GM21529 (cell line): ENCODE data around the gene EXT2.

ENCODE experiments used
- ATAC-seq: cut with Tn5 transposase; IDR thresholded peaks from one replicate; pipeline ENCODE4 v1.9.1; 2021; ENCODE audit not compliant: unreplicated experiment

Gene EXT2

DNA sequence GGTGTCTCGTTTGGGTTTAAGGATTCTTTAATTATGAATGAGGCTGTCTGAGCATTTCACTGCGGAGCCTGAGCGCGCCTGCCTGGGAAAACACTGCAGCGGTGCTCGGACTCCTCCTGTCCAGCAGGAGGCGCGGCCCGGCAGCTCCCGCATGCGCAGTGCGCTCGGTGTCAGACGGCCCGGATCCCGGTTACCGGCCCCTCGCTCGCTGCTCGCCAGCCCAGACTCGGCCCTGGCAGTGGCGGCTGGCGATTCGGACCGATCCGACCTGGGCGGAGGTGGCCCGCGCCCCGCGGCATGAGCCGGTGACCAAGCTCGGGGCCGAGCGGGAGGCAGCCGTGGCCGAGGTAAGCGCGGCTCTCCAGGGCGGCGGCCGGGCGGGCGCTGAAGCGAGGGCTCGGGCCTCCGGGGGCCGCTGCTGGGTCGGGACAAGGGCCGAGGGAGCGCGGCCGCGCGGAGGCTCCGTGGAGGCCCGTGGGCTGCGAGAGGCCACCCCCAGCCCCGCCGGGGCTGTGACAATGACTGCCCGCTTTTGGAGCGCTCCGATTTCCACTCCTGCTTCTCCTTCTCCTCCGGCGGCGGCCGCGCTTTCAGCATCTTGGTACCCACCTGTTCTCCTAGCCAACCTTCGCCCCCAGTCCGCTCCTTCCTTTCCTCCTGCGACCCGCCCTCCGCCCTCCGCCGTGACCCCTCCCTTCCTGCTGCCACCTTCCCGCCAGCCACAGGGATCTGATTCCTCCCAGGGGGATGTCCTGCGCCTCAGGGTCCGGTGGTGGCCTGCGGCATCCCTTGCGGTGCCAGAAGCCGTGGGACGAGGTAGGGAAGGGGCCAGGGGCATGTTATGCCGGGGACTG, at the start of gene EXT2:
TSS of gene EXT2 (plus strand) at position 173 of the 854 bp plus-strand sequence. CDS start 12,035 bp downstream, outside the sequence.
- ATAC-seq, result peak; percentile 93

DNA sequence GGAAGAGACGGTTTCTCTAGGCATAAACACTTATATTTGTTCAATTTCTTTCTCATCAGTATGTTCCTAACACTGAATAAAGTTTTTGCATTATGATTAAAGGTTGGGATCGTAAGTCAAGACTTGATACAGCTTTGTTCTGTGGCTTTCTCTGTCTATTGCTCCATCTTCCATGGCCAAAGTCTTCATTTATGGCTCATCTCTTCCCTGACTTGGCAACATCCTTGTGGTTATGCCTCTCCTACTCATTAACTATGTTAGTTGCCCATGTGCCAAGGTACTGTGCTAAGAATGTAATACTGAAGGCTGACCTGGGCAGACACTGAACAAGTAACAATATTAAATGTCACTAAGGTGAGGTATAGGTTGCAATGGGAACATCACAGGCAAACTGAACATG, 49.3 kb upstream of the EXT2 start:
- ATAC-seq, result no peak

DNA sequence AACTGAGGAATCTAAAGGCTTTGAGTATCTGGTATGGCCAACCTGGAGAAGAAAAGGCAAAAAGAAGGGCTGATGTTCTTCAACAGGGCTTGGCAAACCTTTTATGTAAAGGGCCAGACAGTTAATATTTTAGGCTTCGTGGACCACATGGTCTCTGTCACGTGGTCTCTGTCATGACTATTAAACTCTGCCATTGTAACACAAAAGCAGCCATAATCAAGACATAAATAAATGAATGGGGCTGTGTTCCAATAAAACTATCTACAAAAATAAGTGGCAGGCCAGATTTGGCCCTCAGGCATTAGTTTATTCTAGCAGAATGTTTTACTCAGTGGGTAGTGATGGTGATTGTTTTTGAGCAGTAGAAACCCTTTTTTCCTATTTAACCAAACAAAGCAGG, 48.2 kb upstream of the EXT2 start:
- ATAC-seq, result no peak

DNA sequence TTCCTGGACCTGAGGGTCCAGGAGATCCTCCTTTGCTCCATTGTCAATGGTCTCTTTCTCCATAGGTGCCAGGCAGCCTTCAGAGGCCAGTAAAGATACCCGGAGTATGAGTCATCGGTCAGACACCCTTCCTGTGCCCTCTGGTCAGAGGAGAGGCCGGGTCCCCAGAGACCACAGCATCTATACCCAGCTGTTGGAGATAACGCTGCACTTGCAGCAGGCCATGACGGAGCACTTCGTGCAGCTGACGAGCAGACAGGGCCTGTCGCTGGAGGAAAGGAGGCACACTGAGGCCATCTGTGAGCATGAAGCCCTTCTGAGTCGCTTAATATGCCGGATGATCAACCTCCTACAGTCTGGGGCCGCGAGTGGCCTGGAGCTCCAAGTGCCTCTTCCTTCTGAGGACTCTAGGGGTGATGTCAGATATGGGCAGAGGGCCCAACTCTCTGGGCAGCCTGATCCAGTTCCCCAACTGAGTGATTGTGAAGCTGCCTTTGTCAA, 47.5 kb upstream of the EXT2 start, which contains the start of gene ACCSL:
TSS of gene ACCSL (plus strand) at position 51 of the 501 bp plus-strand sequence. CDS start at position 107, 56 bp downstream.
- ATAC-seq, result no peak

DNA sequence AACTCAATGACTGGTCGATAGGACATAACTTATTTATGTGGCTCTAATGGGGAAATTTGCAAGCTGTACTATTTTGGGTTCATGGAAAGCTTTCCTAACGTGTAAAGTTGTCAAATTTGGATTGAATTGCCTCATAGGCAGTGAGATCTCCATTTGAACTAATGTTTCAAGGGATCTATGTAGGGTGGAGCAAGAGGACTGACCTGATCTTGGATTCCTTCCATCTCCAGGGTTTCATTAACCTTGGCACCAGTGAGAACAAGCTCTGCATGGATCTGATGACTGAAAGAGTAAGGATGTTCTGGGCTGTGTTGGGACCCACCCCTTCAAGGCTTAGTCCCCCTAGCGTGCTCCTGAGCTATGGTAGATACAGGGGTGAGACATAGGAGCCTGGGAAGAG, 45.6 kb upstream of the EXT2 start:
- no peak for ATAC-seq

DNA sequence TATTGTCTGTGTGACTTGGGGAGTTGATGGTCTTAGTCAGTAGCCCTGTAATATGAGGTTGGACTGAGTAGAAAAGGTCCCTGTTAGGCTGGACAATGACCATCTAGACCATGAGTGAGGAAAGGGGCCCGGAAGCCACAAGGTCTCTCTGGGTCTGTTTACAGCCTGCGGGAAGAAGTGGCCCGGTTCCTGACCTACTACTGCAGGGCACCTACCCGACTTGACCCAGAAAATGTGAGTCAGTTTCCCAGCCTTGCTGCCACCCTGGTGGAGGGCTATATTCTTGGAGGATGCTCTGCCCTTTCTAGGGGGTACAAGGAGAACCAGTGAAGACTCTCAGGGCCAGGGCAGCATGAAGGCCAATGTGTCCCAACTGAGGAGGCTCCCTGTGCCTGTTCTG, 44.3 kb upstream of the EXT2 start:
- no peak for ATAC-seq

DNA sequence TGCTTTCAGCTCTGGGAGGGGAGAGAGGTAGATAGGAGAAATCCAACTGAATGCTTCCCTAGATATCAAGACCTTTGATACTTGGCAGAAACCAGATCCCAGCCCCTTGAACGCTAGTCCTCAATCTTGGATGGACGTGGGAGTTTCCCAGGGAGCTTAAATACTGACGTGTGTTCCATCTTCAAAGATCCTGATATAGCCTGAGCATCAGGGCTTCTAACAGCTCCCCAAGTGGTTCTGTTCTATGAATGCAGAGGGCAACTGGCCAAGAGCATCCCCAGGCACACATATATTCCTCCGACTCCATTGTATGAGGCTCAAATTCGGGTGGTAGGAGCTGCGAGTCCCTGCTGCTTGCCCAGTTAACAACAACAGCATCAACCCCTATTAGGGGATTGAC, 38.1 kb upstream of the EXT2 start:
- ATAC-seq, result no peak

DNA sequence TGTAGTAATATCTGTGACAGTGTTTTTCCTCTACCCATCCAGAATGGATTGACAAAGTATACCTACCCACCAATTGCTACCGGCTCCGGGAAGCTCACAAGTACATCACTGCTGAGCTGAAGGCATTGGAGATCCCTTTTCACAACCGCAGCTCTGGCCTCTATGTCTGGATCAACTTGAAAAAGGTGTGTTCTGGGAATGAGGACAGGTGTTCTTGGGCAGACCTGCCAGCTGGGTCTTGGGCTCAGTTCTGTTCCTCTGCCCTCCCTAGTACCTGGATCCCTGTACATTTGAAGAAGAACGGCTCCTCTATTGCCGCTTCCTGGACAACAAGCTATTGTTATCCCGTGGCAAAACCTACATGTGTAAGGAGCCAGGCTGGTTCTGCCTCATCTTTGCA, 37.2 kb upstream of the EXT2 start:
- ATAC-seq, result no peak

DNA sequence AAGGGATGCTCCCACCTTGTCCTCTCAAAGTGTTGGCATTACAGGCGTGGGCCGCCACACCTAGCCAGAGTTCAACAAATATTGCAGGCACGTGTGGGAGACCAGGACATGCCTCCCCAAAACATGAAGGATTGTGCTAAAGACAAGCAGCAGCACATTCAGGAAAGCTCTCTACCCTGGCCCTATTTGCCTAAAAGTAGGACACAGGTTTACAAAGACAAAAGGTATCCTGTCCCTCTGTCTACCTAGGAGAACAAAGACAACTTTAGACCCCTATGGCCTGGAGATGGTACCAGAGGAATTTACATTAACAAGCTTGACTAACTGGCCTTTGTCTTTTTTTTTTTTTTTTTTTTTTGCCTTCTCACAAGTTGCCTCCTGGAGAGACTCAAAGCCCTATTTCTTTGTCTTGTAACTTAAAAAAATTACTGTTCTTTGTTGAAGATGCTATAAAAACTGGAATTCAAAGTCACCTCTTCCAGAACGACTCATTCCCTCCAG, 30.3 kb upstream of the EXT2 start:
- no peak for ATAC-seq

DNA sequence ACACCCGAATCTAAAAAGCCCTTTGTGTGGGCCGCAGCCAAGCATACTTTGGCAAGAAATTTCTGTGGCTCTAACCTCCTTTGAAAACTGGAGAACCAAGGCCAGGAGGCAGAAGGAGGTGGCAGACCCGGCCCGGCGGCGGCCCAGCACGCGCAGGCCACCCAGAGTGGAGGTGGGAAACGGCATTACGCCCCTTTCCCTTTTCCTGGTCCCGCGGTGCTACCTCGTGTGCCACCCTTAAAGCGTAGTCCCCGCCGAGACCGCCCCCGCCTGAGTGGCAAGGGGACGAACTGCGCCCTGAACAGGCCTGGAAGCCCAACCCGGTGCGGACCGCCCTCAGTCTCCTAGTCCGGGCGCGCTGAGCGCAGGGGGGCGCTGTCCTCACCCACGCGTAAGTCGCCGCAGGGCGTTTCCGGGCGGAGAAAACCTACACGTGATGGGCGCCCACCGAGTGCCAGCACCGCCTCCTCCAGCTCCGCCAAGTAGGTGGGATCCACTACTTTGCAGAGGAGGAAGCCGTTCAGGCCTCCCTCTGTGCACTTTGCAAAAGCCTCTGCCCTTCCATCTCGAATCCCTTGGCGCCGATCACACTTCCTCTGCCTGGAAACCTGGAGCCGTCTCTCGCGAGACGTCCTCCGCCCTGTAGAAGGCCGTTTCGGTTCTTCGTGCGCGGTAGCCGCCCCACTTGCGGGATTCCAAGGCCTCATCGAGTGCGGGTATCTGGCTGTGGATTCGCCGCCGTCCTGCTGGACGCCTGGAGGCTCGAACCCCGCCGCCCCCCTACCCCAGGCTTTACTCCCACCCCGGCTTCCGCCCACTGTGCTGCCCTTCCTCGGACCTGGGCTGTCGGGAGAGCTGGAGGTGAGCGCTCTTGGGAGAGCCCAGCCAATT, 29.4 kb upstream of the EXT2 start, which contains the start of gene ACCS:
TSS of gene ACCS (plus strand) at position 430 of the 891 bp plus-strand sequence. CDS start 1,358 bp downstream, outside the sequence.
- ATAC-seq, result peak; percentile 96

DNA sequence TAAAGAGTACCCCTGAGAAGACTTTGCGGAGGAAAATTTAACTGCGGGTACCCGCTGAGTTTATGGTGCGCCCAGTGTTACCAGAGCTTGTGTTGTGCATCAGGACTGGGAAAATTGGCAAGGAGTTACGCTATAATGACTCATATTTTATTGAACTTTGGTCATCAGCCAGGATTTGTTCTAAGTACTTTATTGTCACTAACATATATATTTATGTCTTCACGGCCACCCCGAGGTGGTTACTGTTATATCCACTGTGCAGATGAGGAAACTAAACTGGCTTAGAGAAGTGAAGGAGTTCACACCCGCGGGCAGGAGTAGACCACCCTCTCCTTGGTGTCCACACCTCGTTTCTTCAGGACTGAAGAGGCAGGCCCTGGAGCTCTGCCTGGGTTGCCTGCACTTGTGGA, 28.7 kb upstream of the EXT2 start:
- no peak for ATAC-seq

DNA sequence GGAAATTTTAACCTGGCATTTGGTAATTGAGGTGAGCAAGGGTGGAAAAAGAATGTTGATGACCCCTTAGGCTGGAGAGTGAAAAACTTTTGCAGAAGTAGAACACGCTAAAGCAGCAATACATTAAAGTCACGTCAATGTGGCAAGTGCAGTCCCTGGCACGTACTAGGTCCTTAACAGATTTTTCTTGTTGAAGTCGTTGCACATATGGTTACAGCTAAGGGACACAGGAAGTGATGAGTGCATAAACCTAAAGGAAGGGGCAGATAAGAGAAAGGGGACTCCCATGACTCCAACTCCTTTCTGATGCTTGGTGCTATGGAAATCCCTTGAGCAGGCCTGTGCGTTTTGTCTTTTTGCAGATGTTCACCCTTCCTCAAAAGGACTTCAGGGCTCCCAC, 28.2 kb upstream of the EXT2 start:
- ATAC-seq, result no peak

DNA sequence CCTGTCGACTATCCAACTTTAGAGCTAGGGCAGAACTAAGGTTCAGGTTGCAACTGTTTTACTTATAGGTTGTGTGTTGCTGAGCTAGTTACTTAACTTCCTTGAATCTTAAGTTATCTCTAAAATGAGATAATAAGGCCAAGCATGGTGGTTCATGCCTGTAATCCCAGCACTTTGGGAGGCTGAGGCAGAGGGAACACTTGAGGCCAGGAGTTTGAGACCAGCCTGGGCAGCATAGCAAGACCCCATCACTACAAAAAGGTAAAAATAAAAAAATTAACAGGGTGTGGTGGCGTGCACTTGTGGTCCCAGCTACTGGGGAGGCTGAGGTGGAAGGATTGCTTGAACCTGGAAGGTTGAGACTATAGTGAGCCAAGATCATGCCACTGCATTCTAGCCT, 27.3 kb upstream of the EXT2 start:
- no peak for ATAC-seq

DNA sequence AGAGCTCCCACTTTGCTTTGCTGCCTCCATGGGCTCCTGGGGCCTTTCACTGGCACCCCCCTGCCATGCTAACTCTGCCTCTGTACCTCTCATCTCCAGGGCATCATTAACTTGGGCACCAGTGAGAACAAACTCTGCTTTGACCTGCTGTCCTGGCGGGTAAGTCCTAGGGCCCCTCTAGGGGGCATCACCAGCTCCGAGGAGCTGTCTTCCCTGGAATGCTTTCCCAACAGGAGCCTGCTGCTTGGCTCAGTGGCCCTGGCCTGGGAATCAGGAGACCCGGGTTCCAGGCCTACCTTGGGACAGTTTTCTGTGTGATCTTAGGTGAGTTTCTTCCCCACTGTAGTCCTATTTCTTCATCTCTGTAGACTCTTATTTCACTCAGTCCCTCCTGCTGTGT, 24.3 kb upstream of the EXT2 start:
- ATAC-seq, result no peak

DNA sequence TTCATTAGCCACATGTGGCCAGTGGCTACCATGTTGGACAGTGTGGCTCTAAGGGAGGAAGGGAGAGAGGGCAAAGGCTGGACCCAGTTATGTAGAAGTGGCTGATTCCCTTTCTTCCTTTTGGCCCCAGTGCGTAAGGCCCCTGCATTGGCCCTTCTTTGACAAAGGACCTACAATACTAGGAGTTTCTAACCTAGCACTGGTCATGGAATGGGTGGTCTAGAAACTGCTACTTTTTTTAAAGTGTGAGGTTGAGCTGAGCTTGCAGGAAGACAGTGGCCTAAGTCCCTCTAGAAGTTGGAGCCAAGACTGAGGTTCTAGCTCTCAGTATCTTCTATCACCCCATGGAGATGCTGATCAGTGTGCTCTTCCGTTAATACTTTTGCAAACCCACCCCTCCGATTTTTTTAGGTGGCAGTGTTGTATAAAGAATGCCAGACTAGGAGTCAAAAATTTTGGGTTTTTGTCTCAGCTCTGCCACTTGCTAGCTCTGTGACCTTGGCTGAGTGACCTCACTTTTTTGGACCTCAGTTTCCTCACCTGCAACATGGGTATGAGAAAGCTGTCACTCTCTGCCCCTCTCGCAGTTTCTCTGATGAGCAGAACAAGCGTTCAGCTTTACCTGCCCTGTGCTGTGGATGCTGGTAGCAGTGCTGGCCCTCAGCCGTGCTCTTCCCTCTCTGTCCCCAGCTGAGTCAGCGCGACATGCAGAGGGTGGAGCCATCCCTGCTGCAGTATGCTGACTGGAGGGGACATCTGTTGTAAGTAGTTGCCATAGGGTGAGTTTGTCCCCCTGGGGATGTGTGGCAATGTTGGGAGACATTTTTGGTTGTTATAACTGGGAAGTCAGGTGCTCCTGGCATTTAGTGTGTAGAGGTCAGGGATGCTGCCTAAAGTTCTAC, 22.5 kb upstream of the EXT2 start:
- ATAC-seq, result no peak

DNA sequence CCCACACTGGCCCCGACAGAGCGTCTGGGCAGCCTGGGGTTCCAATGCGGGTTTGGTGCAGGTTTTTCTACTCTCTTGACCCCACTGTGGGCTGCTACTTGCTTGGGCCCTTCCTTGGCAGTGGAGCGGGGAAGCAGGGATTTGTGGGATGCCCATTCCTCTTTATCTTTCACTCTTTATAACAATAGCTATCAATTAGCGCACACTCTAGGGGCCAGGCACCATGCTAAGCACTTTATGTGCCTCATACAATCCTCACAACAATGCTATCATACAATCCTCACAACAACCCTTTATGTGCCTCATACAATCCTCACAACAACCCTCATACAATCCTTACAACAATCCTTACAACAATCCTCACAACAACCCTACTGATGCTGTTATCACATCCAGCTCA, 16.7 kb upstream of the EXT2 start:
- no peak for ATAC-seq

DNA sequence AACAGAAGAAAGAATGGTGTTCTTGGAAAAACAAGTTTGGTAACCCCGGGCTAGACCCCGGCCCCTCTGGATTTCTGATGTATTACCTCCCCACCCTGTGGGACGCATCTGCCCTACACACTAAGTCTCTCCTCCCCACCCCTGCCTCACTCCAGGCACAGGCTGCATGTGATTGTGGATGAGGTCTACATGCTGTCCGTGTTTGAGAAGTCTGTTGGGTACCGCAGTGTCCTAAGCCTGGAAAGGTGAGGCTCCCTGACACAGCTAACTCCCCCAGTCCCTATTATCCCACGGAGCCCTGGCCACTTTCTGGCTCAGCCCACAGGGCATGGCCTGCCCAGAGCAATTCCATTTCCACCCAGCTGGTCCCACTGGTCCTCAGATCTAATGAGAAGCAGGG, 16.1 kb upstream of the EXT2 start:
- ATAC-seq, result no peak

DNA sequence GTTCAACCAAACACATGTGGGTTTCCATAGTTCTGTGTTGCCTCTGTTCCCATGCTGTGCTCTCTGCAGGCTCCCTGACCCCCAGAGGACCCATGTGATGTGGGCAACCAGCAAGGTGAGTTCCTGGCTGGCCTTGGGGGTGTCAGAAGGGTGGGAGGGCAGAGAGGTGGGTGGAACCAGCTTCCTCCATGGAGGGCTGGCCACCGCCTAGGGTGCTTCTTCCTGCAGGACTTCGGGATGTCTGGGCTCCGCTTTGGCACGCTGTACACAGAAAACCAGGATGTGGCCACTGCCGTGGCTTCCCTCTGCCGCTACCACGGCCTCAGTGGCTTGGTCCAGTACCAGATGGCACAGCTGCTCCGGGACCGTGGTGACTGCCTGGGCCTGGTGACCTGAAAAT, 14.5 kb upstream of the EXT2 start:
- no peak for ATAC-seq

DNA sequence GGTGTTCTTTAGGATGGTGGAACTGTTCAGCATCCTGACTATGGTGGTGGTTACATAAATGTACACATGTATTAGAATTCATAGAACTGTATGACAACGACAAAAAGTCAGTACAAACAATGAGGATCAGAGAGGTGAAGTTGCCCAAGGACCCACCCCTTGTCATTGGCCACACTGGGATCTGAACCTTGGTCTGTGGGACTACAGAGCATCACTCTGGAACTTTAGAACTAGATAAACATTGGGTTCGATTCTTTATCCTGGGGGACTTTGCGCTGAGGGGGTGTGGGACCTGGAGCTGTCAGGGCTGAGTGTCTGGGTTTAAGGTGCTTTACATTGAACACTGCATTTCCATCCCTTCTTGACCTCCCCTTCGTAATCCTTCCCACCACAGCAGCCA, 12.8 kb upstream of the EXT2 start:
- no peak for ATAC-seq

DNA sequence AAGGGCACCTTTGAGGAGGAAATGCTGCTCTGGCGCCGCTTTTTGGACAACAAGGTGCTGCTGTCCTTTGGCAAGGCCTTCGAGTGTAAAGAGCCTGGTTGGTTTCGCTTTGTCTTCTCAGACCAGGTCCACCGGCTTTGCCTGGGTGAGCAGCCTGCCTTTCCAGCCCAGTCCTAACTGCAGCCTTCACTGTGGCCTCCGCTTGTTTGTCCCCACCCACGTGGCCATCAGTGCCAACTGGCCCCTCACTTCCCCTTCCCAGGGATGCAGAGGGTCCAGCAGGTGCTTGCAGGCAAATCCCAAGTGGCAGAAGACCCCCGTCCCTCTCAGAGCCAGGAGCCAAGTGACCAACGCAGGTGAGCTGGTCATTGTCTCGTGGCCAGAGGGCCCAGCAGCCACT, 12.0 kb upstream of the EXT2 start:
- ATAC-seq, result no peak
